SK-N-MC (cell line): ENCODE results near the gene LMLN.
"Not testable (repeated sequence)": the region's sequence is repeated elsewhere in the genome, so short reads cannot be mapped to it uniquely, and the experiment has no call there.

Experiments
- DNase-seq: peaks from one replicate; pipeline ENCODE4 v3.0.0-alpha.2; 2011; ENCODE audit warnings: low read depth, low spot score
- H3K27ac ChIP-seq: fragments of 200-600 bp; sonication (generic); 2 replicates; pipeline ENCODE4 v1.5.1; 2016; ENCODE audit warnings: mixed run types
- H3K36me3 ChIP-seq: fragments of 200-600 bp; sonication (generic); 2 replicates; pipeline ENCODE4 v1.6.1; 2017; ENCODE audit warnings: antibody characterized with exemption, low read length, mixed read lengths; ENCODE audit not compliant: insufficient read depth
- H3K4me3 ChIP-seq: fragments of 200-600 bp; sonication (generic); 2 replicates; pipeline ENCODE4 v1.5.1; 2016
- H3K9ac ChIP-seq: fragments of 200-600 bp; sonication (generic); 2 replicates; pipeline ENCODE4 v1.8.0; 2017; ENCODE audit warnings: mixed run types, mixed read lengths; ENCODE audit not compliant: insufficient read length
- H3K9me3 ChIP-seq: fragments of 200-600 bp; sonication (generic); 2 replicates; pipeline ENCODE4 v1.6.1; 2017; ENCODE audit warnings: low read depth, mild to moderate bottlenecking, antibody characterized with exemption, low read length, moderate library complexity, mixed read lengths
- EZH2 ChIP-seq: fragments of 200-600 bp; sonication (generic); IDR thresholded peaks from one replicate; pipeline ENCODE4 v1.6.1; 2017; ENCODE audit warnings: antibody characterized with exemption
- FOXP2 ChIP-seq: optimal IDR thresholded peaks from 2 replicates; pipeline ENCODE3; 2011; ENCODE audit warnings: mild to moderate bottlenecking, moderate library complexity; ENCODE audit not compliant: insufficient read depth; ENCODE audit errors: extremely low read length, control extremely low read depth
- POLR2AphosphoS5 ChIP-seq: IDR thresholded peaks from 2 replicates; pipeline ENCODE4 v1.6.1; 2012; ENCODE audit warnings: mild to moderate bottlenecking, low read depth, low read length, borderline replicate concordance

LMLN gene

DNA sequence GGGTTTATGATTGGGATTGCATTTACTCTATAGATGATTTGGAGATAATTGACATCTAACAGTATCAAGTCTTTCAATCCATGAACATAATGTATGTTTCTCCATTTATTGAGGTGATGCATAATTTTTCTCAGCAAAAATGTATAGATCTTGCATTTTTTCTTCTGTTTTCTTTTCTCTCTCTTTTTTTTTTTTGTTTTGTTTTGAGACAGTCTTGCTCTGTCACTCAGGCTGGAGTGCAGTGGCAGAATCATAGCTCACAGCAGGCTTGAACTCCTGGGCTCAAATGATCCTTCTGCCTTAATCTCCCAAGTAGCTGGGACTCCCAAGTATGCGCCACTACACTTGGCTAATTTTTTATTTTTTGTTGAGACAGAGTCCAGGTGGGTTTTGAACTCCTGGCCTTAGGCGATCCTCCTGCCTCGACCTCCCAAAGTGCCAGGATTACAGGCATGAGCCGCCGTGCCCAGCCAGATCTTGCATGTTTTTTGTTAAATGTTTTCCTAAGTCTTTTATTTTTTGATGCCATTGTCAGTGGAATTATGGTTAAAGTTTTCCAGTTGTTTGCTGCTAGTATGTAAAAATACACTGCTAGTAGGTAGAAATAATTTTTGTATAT is 3.1 kb downstream of the LMLN start:
- DNase-seq, result no peak
- peaks cover 8% of the 10 kb centered on the region; the same call in 1 of the 2 replicates for H3K36me3 ChIP-seq
- H3K9me3 ChIP-seq, result no peaks in the 10 kb centered on the region
- peak overlapping the region; percentile 5 for H3K9ac ChIP-seq
- TF ChIP-seq POLR2AphosphoS5 (no peak), EZH2 (no peak), FOXP2 (no peak)
- H3K4me3 ChIP-seq, result no peak overlapping the region
- peak overlapping the region; percentile 4; the same call in 1 of the 2 replicates for H3K27ac ChIP-seq

DNA sequence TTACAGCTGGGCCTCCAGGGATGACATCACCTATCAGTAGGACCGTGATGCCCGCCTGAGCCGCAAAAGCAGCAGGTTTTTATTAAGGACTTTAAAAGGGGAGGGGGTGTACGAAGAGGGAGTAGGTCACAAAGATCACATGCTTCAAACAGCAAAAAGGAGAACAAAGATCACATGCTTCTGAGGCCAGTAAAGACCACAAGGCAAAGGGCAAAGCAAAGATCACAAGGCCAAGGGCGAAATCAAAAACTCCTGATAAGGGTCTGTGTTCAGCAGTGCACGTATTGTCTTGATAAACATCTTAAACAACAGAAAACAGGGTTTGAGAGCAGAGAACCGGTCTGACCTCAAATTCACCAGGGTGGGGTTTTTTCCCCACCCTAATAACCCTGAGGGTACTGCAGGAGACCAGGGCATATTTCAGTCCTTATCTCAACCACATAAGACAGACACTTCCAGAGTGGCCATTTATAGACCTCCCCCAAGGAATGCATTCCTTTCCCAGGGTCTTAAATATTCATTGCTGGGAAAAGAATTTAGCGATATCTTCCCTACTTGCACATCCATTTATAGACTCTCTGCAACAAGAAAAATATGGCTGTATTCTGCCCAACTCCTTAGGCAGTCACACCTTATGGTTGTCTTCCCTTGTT is 7.4 kb downstream of the LMLN start:
- H3K9me3 ChIP-seq, H3K9ac ChIP-seq, DNase-seq, H3K27ac ChIP-seq, H3K36me3 ChIP-seq, H3K4me3 ChIP-seq: not testable (repeated sequence)

DNA sequence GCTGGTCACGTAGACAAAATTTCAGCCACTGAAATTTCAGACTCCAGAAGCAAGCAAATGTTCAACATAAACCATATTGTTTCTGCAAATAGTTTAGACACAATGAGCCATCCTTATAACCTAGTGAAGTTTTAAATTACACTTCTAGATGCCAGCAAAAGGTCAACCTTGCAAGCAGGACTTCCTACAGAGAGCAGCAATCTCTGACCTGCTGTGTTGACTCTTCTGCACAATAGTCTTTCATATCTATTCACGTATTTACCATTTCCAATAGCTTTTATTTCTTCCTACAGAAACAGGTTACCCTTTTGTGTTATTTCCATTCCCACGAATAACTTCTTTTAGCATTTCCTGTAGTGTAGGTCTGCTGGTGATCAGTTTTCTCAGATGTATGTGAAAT is 10.6 kb downstream of the LMLN start:
- 0 out of 2 replicates have a peak, but pooled peaks cover 4% of the 10 kb centered on the region for H3K9me3 ChIP-seq
- DNase-seq, result no peak
- TF ChIP-seq EZH2 (no peak), FOXP2 (no peak), POLR2AphosphoS5 (no peak)

DNA sequence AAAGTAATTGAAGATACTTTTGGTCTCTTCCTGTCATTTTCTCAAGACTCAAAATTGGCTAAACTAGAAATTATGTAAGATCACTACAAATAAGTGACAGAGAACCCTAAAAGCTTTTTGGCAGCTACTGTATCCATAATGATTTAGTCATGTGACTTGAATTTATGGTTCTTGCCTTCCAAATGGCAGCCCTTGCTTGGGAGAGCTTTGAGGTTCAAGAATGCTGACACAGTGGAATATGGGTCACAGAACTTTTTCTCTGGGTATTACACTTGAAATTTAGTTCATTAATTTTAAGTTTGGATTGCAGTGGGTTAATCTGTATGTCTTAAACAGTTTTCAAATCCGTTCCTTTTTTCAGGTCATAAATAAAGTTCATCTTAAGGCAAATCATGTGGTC is 14.0 kb downstream of the LMLN start:
- TF ChIP-seq POLR2AphosphoS5 (no peak), EZH2 (no peak), FOXP2 (no peak)
- peaks cover 27% of the 10 kb centered on the region for H3K36me3 ChIP-seq
- no peak for DNase-seq
- H3K9ac ChIP-seq, result no peak overlapping the region
- H3K9me3 ChIP-seq, result 0 out of 2 replicates have a peak, but pooled peaks cover 4% of the 10 kb centered on the region
- no peak overlapping the region for H3K4me3 ChIP-seq
- no peak overlapping the region for H3K27ac ChIP-seq

More for the DNA sequence above, 10.6 kb downstream of the LMLN start:
- Histone ChIP-seq H3K27ac (no peak overlapping the region), H3K36me3 (peaks cover 16% of the 10 kb centered on the region), H3K4me3 (no peak overlapping the region), H3K9ac (no peak overlapping the region)

DNA sequence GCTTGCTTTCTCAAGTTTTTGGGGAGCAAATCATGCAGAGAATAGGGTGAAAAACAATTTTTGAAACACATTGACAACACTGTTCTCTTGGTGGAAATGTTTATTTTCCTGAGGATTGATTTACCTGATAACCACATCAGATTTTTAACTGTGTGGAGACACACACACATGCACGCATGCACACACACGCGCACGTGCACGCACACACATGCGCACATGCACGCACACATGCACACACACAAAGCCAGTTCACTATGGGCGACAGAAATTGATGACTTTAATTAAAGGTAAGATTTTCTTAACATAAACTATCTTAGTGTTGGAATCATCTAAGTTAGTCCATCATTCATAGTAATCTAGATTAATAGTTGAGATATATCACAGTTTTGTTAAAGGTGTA is 15.3 kb downstream of the LMLN start:
- H3K4me3 ChIP-seq, result no peak overlapping the region
- DNase-seq, result no peak
- peaks cover 27% of the 10 kb centered on the region for H3K36me3 ChIP-seq
- no peak overlapping the region for H3K9ac ChIP-seq
- H3K27ac ChIP-seq, result no peak overlapping the region
- 0 out of 2 replicates have a peak, but pooled peaks cover 4% of the 10 kb centered on the region for H3K9me3 ChIP-seq
- no peak for TF ChIP-seq EZH2
- TF ChIP-seq POLR2AphosphoS5, result no peak
- TF ChIP-seq FOXP2, result no peak

DNA sequence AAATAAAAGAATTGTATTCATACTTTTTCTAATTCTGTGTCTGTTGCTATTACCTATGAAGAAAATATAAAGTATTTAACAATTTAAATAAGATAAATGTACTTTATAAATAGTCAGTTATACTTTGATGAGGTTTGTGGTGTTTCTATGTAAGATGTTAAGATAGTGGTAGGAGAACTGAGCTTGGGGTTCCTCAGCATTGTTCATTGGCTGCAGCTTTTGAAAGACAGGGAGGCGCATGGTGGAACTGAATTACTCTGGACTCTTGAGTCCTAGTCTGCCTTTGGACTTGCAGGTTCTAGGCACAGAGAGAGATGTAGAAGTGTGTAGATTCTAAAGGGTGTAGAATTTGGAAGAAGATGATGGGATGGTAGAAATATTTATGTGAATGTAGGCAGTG is 23.1 kb downstream of the LMLN start:
- H3K9ac ChIP-seq, result no peak overlapping the region
- H3K36me3 ChIP-seq, result peaks cover 5% of the 10 kb centered on the region
- DNase-seq, result no peak
- TF ChIP-seq EZH2, result no peak
- no peak for TF ChIP-seq POLR2AphosphoS5
- TF ChIP-seq FOXP2, result no peak
- no peak overlapping the region for H3K4me3 ChIP-seq
- no peak overlapping the region for H3K27ac ChIP-seq
- no peaks in the 10 kb centered on the region for H3K9me3 ChIP-seq

DNA sequence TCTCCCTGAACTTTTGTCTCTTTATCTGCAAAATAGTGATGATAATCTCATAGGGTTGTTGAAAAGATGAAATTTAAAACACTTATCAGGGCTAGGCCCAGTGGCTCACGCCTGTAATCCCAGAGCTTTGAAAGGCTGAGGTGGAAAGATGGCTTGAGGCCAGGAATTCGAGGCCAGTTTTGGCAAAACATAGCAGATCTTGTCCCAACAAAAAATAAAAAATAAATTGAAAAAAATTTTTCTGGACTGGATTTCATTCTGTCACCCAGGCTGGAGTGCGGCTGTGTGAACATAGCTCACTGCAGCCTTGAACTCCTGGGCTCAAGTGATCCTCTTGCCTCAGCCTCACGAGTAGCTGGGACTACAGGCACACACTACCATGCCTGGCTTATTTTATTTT is 29.6 kb downstream of the LMLN start:
- H3K4me3 ChIP-seq, result no peak overlapping the region
- H3K27ac ChIP-seq, result no peak overlapping the region
- no peak for TF ChIP-seq FOXP2
- no peak for TF ChIP-seq EZH2
- no peak for TF ChIP-seq POLR2AphosphoS5
- no peaks in the 10 kb centered on the region for H3K9me3 ChIP-seq
- DNase-seq, result no peak
- H3K36me3 ChIP-seq, result peaks cover 51% of the 10 kb centered on the region
- no peak overlapping the region for H3K9ac ChIP-seq

DNA sequence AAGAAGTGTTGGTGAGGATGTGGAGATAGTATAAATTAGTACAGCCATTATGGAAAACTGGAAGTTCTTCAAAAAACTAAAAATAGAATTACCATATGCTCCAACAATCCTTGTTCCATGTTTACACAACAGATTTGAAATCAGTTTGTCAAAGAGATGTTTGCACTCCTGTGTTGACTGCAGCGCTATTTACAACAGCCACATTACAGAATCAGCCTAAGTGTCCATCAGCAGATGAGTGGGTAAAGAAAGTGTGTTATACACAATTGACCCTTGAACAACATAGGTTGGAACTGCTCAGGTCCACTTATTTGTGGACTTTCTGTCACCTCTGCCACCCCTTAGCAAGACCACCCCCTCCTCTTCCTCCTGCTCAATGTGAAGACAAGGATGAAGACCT is 34.7 kb downstream of the LMLN start:
- Histone ChIP-seq H3K9ac (no peak overlapping the region), H3K27ac (no peak overlapping the region), H3K4me3 (no peak overlapping the region), H3K9me3 (no peaks in the 10 kb centered on the region), H3K36me3 (peaks cover 49% of the 10 kb centered on the region)
- DNase-seq, result no peak
- TF ChIP-seq EZH2, result no peak
- no peak for TF ChIP-seq POLR2AphosphoS5
- TF ChIP-seq FOXP2, result no peak

DNA sequence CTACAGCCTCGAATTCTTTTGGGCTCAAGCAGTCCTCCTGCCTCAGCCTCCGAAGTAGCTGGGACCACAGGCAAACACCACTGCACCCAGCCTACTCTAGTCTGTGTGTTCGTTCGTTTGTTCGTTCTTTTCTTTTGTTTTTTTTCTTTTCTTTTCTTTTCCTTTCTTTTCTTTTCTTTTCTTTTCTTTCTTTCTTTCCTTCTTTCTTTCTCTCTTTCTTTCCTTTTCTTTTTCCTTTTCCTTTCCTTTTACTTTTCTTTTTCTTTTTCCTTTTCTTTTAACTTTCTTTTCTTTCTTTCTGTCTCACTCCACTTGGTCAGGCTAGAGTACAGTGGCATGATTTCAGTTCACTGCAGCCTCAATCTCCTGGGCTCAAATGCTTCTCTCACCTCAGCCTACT is 36.8 kb downstream of the LMLN start:
- Histone ChIP-seq H3K4me3 (no peak overlapping the region), H3K9ac (no peak overlapping the region), H3K9me3 (no peaks in the 10 kb centered on the region), H3K27ac (no peak overlapping the region), H3K36me3 (peaks cover 39% of the 10 kb centered on the region)
- DNase-seq, result no peak
- TF ChIP-seq FOXP2 (no peak), EZH2 (no peak), POLR2AphosphoS5 (no peak)

DNA sequence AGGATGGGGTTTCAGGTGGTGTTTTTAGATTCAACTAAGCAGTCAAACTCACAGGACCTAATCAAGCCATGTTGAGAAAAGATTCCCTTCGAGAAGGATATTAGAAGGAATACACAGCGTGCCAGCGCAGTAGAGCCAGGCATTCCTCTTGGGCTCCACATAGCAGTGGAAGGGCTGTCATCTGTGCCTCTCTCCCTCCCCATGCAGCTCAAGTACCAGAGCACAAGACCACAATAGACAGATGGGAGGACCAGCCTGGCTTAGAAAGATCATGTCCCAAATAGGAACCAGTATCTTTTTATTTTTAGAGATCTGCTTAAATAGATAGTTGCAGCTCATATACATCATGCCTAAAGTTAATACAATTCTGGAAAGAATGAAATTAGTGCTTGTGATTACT is 37.9 kb downstream of the LMLN start:
- Histone ChIP-seq H3K9ac (no peak overlapping the region), H3K36me3 (peaks cover 28% of the 10 kb centered on the region), H3K27ac (no peak overlapping the region), H3K4me3 (no peak overlapping the region), H3K9me3 (no peaks in the 10 kb centered on the region)
- TF ChIP-seq FOXP2 (no peak), EZH2 (no peak), POLR2AphosphoS5 (no peak)
- no peak for DNase-seq
